Activated T-helper 1 cell treated with anti-CD3 and anti-CD28 coated beads, Interleukin-2, amount 50 U/mL, for 16 hours (primary cell): ENCODE results near the gene CTSW.

Source experiments
- DNase-seq, 2 donors: peaks; one replicate each; pipeline ENCODE4 v3.0.0-alpha.2; 2020; ENCODE audit warnings: low read depth in 1 of 2, low spot score in 1 of 2

Gene CTSW

GRCh38 chr11:65865550-65866172 is 14.0 kb upstream of the CTSW start:
- no peak for DNase-seq

- DNase-seq: no peak
Measured at GRCh38 chr11:65866509-65867283, 12.9 kb upstream of the CTSW start.

- DNase-seq: no peak
Measured at GRCh38 chr11:65867284-65868071, 12.2 kb upstream of the CTSW start.

- DNase-seq: no peak
Measured at GRCh38 chr11:65868076-65868667, 11.5 kb upstream of the CTSW start.

- DNase-seq: no peak
Measured at GRCh38 chr11:65868907-65869306, 10.7 kb upstream of the CTSW start.

GRCh38 chr11:65869643-65870306 is 9.9 kb upstream of the CTSW start:
- DNase-seq: no peak

- DNase-seq: no peak
Measured at GRCh38 chr11:65870307-65870658, 9.4 kb upstream of the CTSW start.

GRCh38 chr11:65870706-65871681 is 8.6 kb upstream of the CTSW start:
- DNase-seq: no peak

- DNase-seq: no peak
Measured at GRCh38 chr11:65871811-65872548, 7.7 kb upstream of the CTSW start.

- no peak for DNase-seq
Measured at GRCh38 chr11:65872586-65873317, 6.9 kb upstream of the CTSW start, which contains the start of gene EFEMP2. TSS of gene EFEMP2 (minus strand) at chr11:65872800. CDS start at chr11:65872354, 446 bp downstream.

GRCh38 chr11:65873318-65874156 is 6.1 kb upstream of the CTSW start:
- peak; percentile 93 to 95 for DNase-seq

- DNase-seq: no peak
Measured at GRCh38 chr11:65880027-65880426, 390 bp downstream of the CTSW start.

GRCh38 chr11:65880844-65881421 is 1.3 kb downstream of the CTSW start:
- no peak for DNase-seq

GRCh38 chr11:65882120-65883057 is 2.8 kb downstream of the CTSW start:
- DNase-seq: no peak

- no peak for DNase-seq
Measured at GRCh38 chr11:65883058-65883761, 3.6 kb downstream of the CTSW start.
